Measurements from ENCODE around the gene PCNX2. TPM values are rescaled to one million over a fixed set of nuclear protein-coding genes. Genes with fewer than 3 reads are reported as not detected.

Gene PCNX2
- total RNA-seq, 1 experiment from 2014 or later = 15.3 TPM

DNA sequence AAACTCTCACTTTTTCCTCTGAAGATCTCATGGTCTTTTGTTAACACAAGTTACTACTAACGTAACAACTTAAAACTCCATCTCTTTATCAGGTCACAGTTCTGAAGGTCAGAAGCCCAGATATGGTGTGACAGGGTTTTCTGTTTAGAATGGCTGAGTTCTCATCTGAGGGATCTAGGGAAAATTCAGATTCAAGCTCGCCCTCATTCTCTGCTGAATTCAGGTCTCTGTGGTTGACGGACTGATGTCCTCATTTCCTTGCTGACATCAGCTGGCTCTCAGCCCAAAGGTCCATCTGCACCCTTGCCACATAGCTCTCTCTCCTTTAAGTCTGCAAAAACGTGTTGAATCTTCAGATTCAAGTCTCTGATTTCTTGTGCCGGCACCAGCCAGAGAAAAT is 351.2 kb downstream of the PCNX2 start:
- CTCF ChIA-PET = no interaction called here

GRCh38 chr1:232943679-232944252 is 351.8 kb downstream of the PCNX2 start:
- H3K27ac ChIP-seq (ENCODE audit: low read depth, low read length) = no peak overlapping the region
- ATAC-seq (no peak), DNase-seq (ENCODE audit: low read depth, low spot score) (no peak)
- H3K4me3 ChIP-seq (replicated peaks in 1 of 2; ENCODE audit: low read depth in 1 of 2, low read length in 2 of 2) = no peak overlapping the region
- BruUV-seq (replicated peaks) = no TSS peak
- no peaks in the 10 kb centered on the region for H3K36me3 ChIP-seq (ENCODE audit: control insufficient read depth in 1 of 2, insufficient read depth in 2 of 2, low read length in 2 of 2)
- no peak overlapping the region for H3K4me2 ChIP-seq (ENCODE audit: low read length)
- H3K79me2 ChIP-seq (ENCODE audit: insufficient read depth, low read length) = no peaks in the 10 kb centered on the region
- POLR2A ChIA-PET = no interaction called here
- H3K9me2 ChIP-seq (ENCODE audit: insufficient read depth) = no peaks in the 10 kb centered on the region
- no peak overlapping the region for H3K9ac ChIP-seq (ENCODE audit: low read length)
- H4K20me1 ChIP-seq (ENCODE audit: insufficient read depth) = no peaks in the 10 kb centered on the region
- RAD21 ChIA-PET (ENCODE audit: low non-redundant PET in 1 of 2, low total read pairs in 2 of 2, uncharacterized antibody in 2 of 2, unreplicated experiment in 2 of 2) = no interaction called here
- intact Hi-C loops (cut with micrococcal nuclease) = no loop called here
- CTCF ChIA-PET = no interaction called here
- no peaks in the 10 kb centered on the region for H3K9me3 ChIP-seq (ENCODE audit: control insufficient read depth in 1 of 2, insufficient read depth in 1 of 2, low read depth in 1 of 2, low read length in 2 of 2)
- no peaks in the 10 kb centered on the region for H3K4me1 ChIP-seq (ENCODE audit: control insufficient read depth in 1 of 2, insufficient read depth in 2 of 2, low read length in 2 of 2)
- H2AFZ ChIP-seq (ENCODE audit: low read depth, low read length, poor library complexity, severe bottlenecking) = no peak overlapping the region
- TF ChIP-seq FOSL1 (IDR thresholded peaks at IDR 0.05; ENCODE audit: low read depth) (no peak), CEBPB (IDR thresholded peaks at IDR 0.05; ENCODE audit: low read depth) (no peak), ATF3 (IDR thresholded peaks at IDR 0.05) (no peak), TCF7L2 (IDR thresholded peaks at IDR 0.05; ENCODE audit: borderline replicate concordance, extremely low read depth, insufficient read depth, insufficient read length) (no peak), ZNF274 (IDR thresholded peaks at IDR 0.05; ENCODE audit: low read depth, low read length) (no peak), POLR2AphosphoS5 (IDR thresholded peaks at IDR 0.05; ENCODE audit: low read depth, low read length) (no peak), JUND (IDR thresholded peaks at IDR 0.05) (no peak), EGR1 (IDR thresholded peaks at IDR 0.05; ENCODE audit: low read depth) (no peak), POLR2A (IDR thresholded peaks at IDR 0.05; ENCODE audit: borderline replicate concordance, extremely low read depth, insufficient read depth, insufficient read length) (no peak), SP1 (IDR thresholded peaks at IDR 0.05; ENCODE audit: low read depth) (no peak), CBX3 (IDR thresholded peaks at IDR 0.05; ENCODE audit: low read depth) (no peak)
- TF ChIP-seq, protein P1, sequence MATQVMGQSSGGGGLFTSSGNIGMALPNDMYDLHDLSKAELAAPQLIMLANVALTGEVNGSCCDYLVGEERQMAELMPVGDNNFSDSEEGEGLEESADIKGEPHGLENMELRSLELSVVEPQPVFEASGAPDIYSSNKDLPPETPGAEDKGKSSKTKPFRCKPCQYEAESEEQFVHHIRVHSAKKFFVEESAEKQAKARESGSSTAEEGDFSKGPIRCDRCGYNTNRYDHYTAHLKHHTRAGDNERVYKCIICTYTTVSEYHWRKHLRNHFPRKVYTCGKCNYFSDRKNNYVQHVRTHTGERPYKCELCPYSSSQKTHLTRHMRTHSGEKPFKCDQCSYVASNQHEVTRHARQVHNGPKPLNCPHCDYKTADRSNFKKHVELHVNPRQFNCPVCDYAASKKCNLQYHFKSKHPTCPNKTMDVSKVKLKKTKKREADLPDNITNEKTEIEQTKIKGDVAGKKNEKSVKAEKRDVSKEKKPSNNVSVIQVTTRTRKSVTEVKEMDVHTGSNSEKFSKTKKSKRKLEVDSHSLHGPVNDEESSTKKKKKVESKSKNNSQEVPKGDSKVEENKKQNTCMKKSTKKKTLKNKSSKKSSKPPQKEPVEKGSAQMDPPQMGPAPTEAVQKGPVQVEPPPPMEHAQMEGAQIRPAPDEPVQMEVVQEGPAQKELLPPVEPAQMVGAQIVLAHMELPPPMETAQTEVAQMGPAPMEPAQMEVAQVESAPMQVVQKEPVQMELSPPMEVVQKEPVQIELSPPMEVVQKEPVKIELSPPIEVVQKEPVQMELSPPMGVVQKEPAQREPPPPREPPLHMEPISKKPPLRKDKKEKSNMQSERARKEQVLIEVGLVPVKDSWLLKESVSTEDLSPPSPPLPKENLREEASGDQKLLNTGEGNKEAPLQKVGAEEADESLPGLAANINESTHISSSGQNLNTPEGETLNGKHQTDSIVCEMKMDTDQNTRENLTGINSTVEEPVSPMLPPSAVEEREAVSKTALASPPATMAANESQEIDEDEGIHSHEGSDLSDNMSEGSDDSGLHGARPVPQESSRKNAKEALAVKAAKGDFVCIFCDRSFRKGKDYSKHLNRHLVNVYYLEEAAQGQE (IDR thresholded peaks at IDR 0.05; ENCODE audit: low read depth) = no peak
- TF ChIP-seq, protein P2, sequence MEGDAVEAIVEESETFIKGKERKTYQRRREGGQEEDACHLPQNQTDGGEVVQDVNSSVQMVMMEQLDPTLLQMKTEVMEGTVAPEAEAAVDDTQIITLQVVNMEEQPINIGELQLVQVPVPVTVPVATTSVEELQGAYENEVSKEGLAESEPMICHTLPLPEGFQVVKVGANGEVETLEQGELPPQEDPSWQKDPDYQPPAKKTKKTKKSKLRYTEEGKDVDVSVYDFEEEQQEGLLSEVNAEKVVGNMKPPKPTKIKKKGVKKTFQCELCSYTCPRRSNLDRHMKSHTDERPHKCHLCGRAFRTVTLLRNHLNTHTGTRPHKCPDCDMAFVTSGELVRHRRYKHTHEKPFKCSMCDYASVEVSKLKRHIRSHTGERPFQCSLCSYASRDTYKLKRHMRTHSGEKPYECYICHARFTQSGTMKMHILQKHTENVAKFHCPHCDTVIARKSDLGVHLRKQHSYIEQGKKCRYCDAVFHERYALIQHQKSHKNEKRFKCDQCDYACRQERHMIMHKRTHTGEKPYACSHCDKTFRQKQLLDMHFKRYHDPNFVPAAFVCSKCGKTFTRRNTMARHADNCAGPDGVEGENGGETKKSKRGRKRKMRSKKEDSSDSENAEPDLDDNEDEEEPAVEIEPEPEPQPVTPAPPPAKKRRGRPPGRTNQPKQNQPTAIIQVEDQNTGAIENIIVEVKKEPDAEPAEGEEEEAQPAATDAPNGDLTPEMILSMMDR (IDR thresholded peaks at IDR 0.05 in 2 of 3, conservative IDR thresholded peaks at IDR 0.05 in 1 of 3; ENCODE audit: borderline replicate concordance in 1 of 3, insufficient read depth in 1 of 3, low read depth in 2 of 3, low read length in 2 of 3) = no peak
- TF ChIP-seq, protein P3, sequence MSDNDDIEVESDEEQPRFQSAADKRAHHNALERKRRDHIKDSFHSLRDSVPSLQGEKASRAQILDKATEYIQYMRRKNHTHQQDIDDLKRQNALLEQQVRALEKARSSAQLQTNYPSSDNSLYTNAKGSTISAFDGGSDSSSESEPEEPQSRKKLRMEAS (IDR thresholded peaks at IDR 0.05) = no peak
- H3K27me3 ChIP-seq (ENCODE audit: insufficient read depth, low read length) = no peaks in the 10 kb centered on the region

More for the DNA sequence above, 351.2 kb downstream of the PCNX2 start:
- RAD21 ChIA-PET (ENCODE audit: low non-redundant PET in 1 of 2, low total read pairs in 2 of 2, uncharacterized antibody in 2 of 2, unreplicated experiment in 2 of 2) = no interaction called here
- H3K4me3 ChIP-seq (replicated peaks in 1 of 2; ENCODE audit: low read depth in 1 of 2, low read length in 2 of 2) = no peak overlapping the region
- no peak for TF ChIP-seq ZNF274 (IDR thresholded peaks at IDR 0.05; ENCODE audit: low read depth, low read length)
- H3K4me1 ChIP-seq (ENCODE audit: control insufficient read depth in 1 of 2, insufficient read depth in 2 of 2, low read length in 2 of 2) = peaks cover 0 to 2% of the 10 kb centered on the region in 2 experiments; a peak in 3 of 4 replicates
- H3K9me2 ChIP-seq (ENCODE audit: insufficient read depth) = no peaks in the 10 kb centered on the region
- H3K9me3 ChIP-seq (ENCODE audit: control insufficient read depth in 1 of 2, insufficient read depth in 1 of 2, low read depth in 1 of 2, low read length in 2 of 2) = no peaks in the 10 kb centered on the region
- POLR2A ChIA-PET = no interaction called here
- DNase-seq (ENCODE audit: low read depth, low spot score) (no peak), ATAC-seq (no peak)
- H4K20me1 ChIP-seq (ENCODE audit: insufficient read depth) = no peaks in the 10 kb centered on the region
- no peaks in the 10 kb centered on the region for H3K27me3 ChIP-seq (ENCODE audit: insufficient read depth, low read length)
- H3K9ac ChIP-seq (ENCODE audit: low read length) = no peak overlapping the region
- H3K27ac ChIP-seq (ENCODE audit: low read depth, low read length) = no peak overlapping the region
- intact Hi-C loops (cut with micrococcal nuclease) = no loop called here
- no TSS peak for BruUV-seq (replicated peaks)
- no peak overlapping the region for H3K4me2 ChIP-seq (ENCODE audit: low read length)
- H3K79me2 ChIP-seq (ENCODE audit: insufficient read depth, low read length) = no peaks in the 10 kb centered on the region
- H3K36me3 ChIP-seq (ENCODE audit: control insufficient read depth in 1 of 2, insufficient read depth in 2 of 2, low read length in 2 of 2) = no peaks in the 10 kb centered on the region
- no peak overlapping the region for H2AFZ ChIP-seq (ENCODE audit: low read depth, low read length, poor library complexity, severe bottlenecking)

All from HCT116 (cell line).